ENCODE measurements around the gene BBOF1. TPM values are rescaled to one million over a fixed set of nuclear protein-coding genes. Genes with fewer than 3 reads are reported as not detected.
A peak's percentile ranks its signal among the peaks of the same experiment; 100 is the strongest.

Gene BBOF1
- total and polyA plus RNA-seq, 9 of the 15 experiments (the other 6 are each of a cell fraction or from before 2014, with no cell fraction given), result 1.3 to 4.9 (median 4.2) TPM

GRCh38 chr14:74038020-74038859 is 19.1 kb downstream of the BBOF1 start (continued):
- peak; percentile 60 to 71 for TF ChIP-seq RAD21 (CRISPR knock-in tag; conservative IDR thresholded peaks at IDR 0.05 in 1 of 2, IDR thresholded peaks at IDR 0.05 in 1 of 2)
- TF ChIP-seq ZNF316 (IDR thresholded peaks at IDR 0.05), result peak; percentile 69
- no peak for TF ChIP-seq ZC3H11A (IDR thresholded peaks at IDR 0.05; ENCODE audit: low read depth, low read length)
- no peak for TF ChIP-seq PHF21A (IDR thresholded peaks at IDR 0.05; ENCODE audit: borderline replicate concordance, low read depth)

- 0 out of 5 replicates have a peak, but pooled peaks cover 0 to 2% of the 10 kb centered on the region in 2 experiments for H3K4me1 ChIP-seq (replicated peaks in 1 of 2; ENCODE audit: control insufficient read depth in 2 of 2, insufficient read depth in 2 of 2, low read length in 2 of 2)
- H3K27me3 ChIP-seq (ENCODE audit: control insufficient read depth in 2 of 2, insufficient read depth in 2 of 2, low read length in 2 of 2), result no peaks in the 10 kb centered on the region
- no peak overlapping the region; the same call in 1 of the 2 replicates for H2AFZ ChIP-seq (ENCODE audit: low read depth, low read length)
- H3K79me2 ChIP-seq (ENCODE audit: control insufficient read depth, insufficient read depth, low read length), result no peaks in the 10 kb centered on the region
- no peaks in the 10 kb centered on the region for H3K9me3 ChIP-seq (replicated peaks; ENCODE audit: control insufficient read depth, insufficient read depth, low read depth, low read length)
- 21% methylated on average over 2 of the region's 2 CpGs for WGBS (ENCODE audit: insufficient coverage, low coverage, missing lambda C conversion rate)
- in situ Hi-C loops (cut with MboI) (no loop called here), intact Hi-C loops (cut with micrococcal nuclease) (no loop called here)
- H3K36me3 ChIP-seq (ENCODE audit: control insufficient read depth, insufficient read depth, low read length), result no peaks in the 10 kb centered on the region
- no peak overlapping the region for H3K9ac ChIP-seq (ENCODE audit: insufficient read depth in 1 of 2, low read depth in 2 of 2, low read length in 2 of 2)
- H3K4me3 ChIP-seq, result no peak overlapping the region
- CTCF ChIA-PET (ENCODE audit: low intra/inter-chr PET ratio), result no interaction called here
- BruUV-seq (replicated peaks), result no TSS peak
- no peak overlapping the region for H3K4me2 ChIP-seq (ENCODE audit: insufficient read depth, low read length)
- H3K9me1 ChIP-seq (ENCODE audit: control insufficient read depth, insufficient read depth, low read length), result no peaks in the 10 kb centered on the region
- H3K27ac ChIP-seq (ENCODE audit: extremely low read depth, low read depth, low read length), result no peak overlapping the region; the same call in 2 of the 3 replicates
- DNase-seq (ENCODE audit: extremely low read depth in 1 of 4, low spot score in 3 of 4) (no peak), ATAC-seq (no peak), FAIRE-seq (no peak)
- POLR2A ChIA-PET, result no interaction called here
- H4K20me1 ChIP-seq (replicated peaks; ENCODE audit: control insufficient read depth, insufficient read depth, low read length), result no peaks in the 10 kb centered on the region
- TF ChIP-seq SIN3A (IDR thresholded peaks at IDR 0.05; ENCODE audit: borderline replicate concordance in 2 of 2, control insufficient read depth in 1 of 2, low read depth in 2 of 2, low read length in 2 of 2) (no peak), FOXO4 (CRISPR knock-in tag; IDR thresholded peaks at IDR 0.05) (no peak), RERE (CRISPR knock-in tag; IDR thresholded peaks at IDR 0.05; ENCODE audit: borderline replicate concordance) (no peak), ZNF699 (CRISPR knock-in tag; IDR thresholded peaks at IDR 0.05; ENCODE audit: insufficient replicate concordance) (no peak), ZNF395 (CRISPR knock-in tag; IDR thresholded peaks at IDR 0.05) (no peak), ILK (tag; IDR thresholded peaks at IDR 0.05; ENCODE audit: borderline replicate concordance, low read depth) (no peak)
Observed at GRCh38 chr14:74042296-74042695, 23.1 kb downstream of the BBOF1 start.

Data from K562 (cell line).